Pancreas (tissue), 10 donors: ENCODE measurements around the gene JCHAIN. TPM values are rescaled to one million over a fixed set of nuclear protein-coding genes. Genes with fewer than 3 reads are reported as not detected.
"Not testable (repeated sequence)": the region's sequence is repeated elsewhere in the genome, so short reads cannot be mapped to it uniquely, and the experiment has no call there.

Source experiments
- ATAC-seq, 4 donors: fragments of 200-7000 bp; cut with Tn5 transposase; one replicate each; pipeline versions ENCODE4 v1.8.0 to v1.9.1; 2020; ENCODE audit warnings: mild to moderate bottlenecking in 4 of 4, moderate library complexity in 4 of 4
- DNase-seq, 6 donors: peaks; one replicate each; pipeline ENCODE4 v3.0.0-alpha.2; 2020
- FAIRE-seq: peaks from 2 replicates; lab custom pipeline; 2012; peaks lifted over from hg19 to GRCh38; lab: Jason Lieb, UNC
- H3K27ac ChIP-seq, 4 donors: fragments of 200-600 bp; sonication (generic); 1 replicate in 3 of 4; 2 replicates in 1 of 4; pipeline versions ENCODE4 v1.5.0 to v1.8.0; 2020
- H3K27me3 ChIP-seq, 4 donors: fragments of 200-600 bp; one replicate each; pipeline ENCODE4 v1.8.0; 2021
- H3K36me3 ChIP-seq, 3 donors: fragments of 200-600 bp; sonication (generic) in 1 of 3; one replicate each; pipeline versions ENCODE4 v1.5.0 to v1.8.0; 2020 to 2021
- H3K4me1 ChIP-seq, 3 donors: fragments of 200-600 bp; one replicate each; pipeline ENCODE4 v1.8.0; 2021
- H3K4me3 ChIP-seq, 4 donors: fragments of 200-600 bp; sonication (generic) in 2 of 4; one replicate each; pipeline versions ENCODE4 v1.5.0 to v1.8.0; 2020 to 2021
- H3K9me3 ChIP-seq, 4 donors: fragments of 200-600 bp; one replicate each; pipeline ENCODE4 v1.8.0; 2021
- WGBS, 2 donors: extraction: QIAGEN DNeasy Blood & Tissue Kit; methylation state at CpG; one replicate each; pipeline ENCODE4 v1.1.7; 2013; 5-methylcytosine and 5-hydroxymethylcytosine counted together
- intact Hi-C, 3 donors: fragments of 100-400 bp; cut with DNase I; formaldehyde crosslinking; loops; one replicate each; pipeline versions ENCODE4 v1.11.1 to v1.14.2; 2022
- polyA plus RNA-seq, 2 donors: library from polyadenylated mRNA; stranded (reverse); fragments of 200-250 nt; gene quantifications; one replicate each; pipeline ENCODE4 v1.2.3, GENCODE V29; 2013
- total RNA-seq, 6 donors: library from RNA; stranded (reverse); fragmentation: NEBNext Ultra II Directional in 4 of 6; extraction: Animal tissue kit (Norgen Biotek cat#: 25700) in 4 of 6; gene quantifications; one replicate each; pipeline versions ENCODE4 v1.2.1 to v1.2.4, GENCODE V29; 2021 to 2023
- TF ChIP-seq, protein P1 (sequence below), 4 donors: fragments of 200-600 bp; sonication (generic) in 3 of 4; IDR thresholded peaks; one replicate each; pipeline versions ENCODE4 v1.5.0 to v1.8.0; 2021; ENCODE audit warnings: antibody characterized with exemption in 4 of 4
- donor health status: healthy with polysubstance abuse.
- donor health status: DM: no; HTN: no; CAD: no; lungs with moderate emphysema.
- donor health status: DM: no; HTN: no; CAD: no.
- donor health status: control.
- donor health status: control.
- donor health status: Bipolar disorder and iron deficiency.
- donor health status: DM: yes; HTN: yes; CAD: no.
- donor health status: DM: no; HTN: no; CAD: no.
- donor health status: DM: no; HTN: no; CAD: no.
- donor health status: DM: yes; HTN: yes; CAD: no.

JCHAIN gene
- total and polyA plus RNA-seq, 8 donors, result 0.38 to 122 (median 2.2) TPM

DNA sequence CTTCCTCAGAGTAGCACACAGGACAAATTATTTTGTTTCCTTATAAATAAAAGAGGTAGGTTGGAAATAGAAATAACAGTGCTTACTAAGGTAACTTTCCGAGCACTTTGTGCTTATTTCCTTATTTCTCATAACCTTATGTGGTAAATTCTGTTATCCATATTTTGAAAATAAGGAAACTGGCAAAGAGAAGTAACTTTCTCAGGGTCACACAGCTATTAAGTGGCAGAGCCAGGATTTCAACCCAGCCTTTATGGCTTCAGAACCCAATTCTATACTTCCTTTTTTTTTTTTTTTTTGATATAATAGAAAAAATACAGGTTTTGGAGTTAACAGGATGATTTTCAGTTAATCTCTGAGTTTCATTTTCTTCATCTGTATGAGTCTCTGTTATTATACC, 25.4 kb upstream of the JCHAIN start:
- no peak for FAIRE-seq
- peak overlapping the region in 1 of 4 donors; percentile 2 for H3K4me3 ChIP-seq
- no peak for ATAC-seq

DNA sequence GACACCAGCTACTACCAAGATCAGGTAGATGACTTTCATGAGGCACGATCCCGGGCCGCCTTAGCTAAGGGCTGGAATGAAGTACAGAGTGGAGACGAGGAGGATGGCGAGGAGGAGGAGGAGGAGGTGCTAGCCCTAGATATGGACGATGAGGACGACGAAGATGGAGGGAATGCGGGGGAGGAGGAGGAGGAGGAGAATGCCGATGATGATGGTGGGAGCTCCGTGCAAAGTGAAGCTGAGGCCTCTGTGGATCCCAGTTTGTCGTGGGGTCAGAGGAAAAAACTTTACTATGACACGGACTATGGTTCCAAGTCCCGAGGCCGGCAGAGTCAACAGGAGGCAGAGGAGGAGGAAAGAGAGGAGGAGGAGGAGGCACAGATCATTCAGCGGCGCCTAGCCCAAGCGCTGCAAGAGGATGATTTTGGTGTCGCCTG, 22.5 kb upstream of the JCHAIN start:
- H3K36me3 ChIP-seq, result no peaks in the 10 kb centered on the region
- no peak for DNase-seq
- intact Hi-C loops, result no loop called here
- no peaks in the 10 kb centered on the region for H3K27me3 ChIP-seq
- 0% methylated on average over 19 of the region's 19 CpGs for WGBS, 2 donors
- H3K4me1 ChIP-seq, result peaks cover 17 to 29% (median 22%) of the 10 kb centered on the region in 3 donors
- H3K27ac ChIP-seq, result peak overlapping the region; percentile 59 to 93 (median 88)
- ATAC-seq, result peak; percentile 1 to 8 (median 4)
- H3K4me3 ChIP-seq, result peak overlapping the region; percentile 55 to 73 (median 68)
- no peaks in the 10 kb centered on the region for H3K9me3 ChIP-seq
- FAIRE-seq, result no peak
- TF ChIP-seq, protein P1, sequence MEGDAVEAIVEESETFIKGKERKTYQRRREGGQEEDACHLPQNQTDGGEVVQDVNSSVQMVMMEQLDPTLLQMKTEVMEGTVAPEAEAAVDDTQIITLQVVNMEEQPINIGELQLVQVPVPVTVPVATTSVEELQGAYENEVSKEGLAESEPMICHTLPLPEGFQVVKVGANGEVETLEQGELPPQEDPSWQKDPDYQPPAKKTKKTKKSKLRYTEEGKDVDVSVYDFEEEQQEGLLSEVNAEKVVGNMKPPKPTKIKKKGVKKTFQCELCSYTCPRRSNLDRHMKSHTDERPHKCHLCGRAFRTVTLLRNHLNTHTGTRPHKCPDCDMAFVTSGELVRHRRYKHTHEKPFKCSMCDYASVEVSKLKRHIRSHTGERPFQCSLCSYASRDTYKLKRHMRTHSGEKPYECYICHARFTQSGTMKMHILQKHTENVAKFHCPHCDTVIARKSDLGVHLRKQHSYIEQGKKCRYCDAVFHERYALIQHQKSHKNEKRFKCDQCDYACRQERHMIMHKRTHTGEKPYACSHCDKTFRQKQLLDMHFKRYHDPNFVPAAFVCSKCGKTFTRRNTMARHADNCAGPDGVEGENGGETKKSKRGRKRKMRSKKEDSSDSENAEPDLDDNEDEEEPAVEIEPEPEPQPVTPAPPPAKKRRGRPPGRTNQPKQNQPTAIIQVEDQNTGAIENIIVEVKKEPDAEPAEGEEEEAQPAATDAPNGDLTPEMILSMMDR (IDR thresholded peaks at IDR 0.05), result no peak

More for the DNA sequence above, 25.4 kb upstream of the JCHAIN start:
- DNase-seq, result no peak
- 77 to 83% methylated on average over 1 of the region's 1 CpG for WGBS, 2 donors
- Histone ChIP-seq H3K9me3 (no peaks in the 10 kb centered on the region), H3K36me3 (no peaks in the 10 kb centered on the region), H3K27me3 (no peaks in the 10 kb centered on the region), H3K27ac (no peak overlapping the region), H3K4me1 (peaks cover 17 to 29% (median 22%) of the 10 kb centered on the region in 3 donors)
- intact Hi-C loops, result no loop called here
- TF ChIP-seq, protein P1 (IDR thresholded peaks at IDR 0.05), result no peak

- TF ChIP-seq, protein P1 (IDR thresholded peaks at IDR 0.05), result peak; percentile 87 to 97 (median 90)
- 0 to 1% methylated on average over 70 of the region's 70 CpGs for WGBS, 2 donors
- no peaks in the 10 kb centered on the region for H3K9me3 ChIP-seq
- H3K27me3 ChIP-seq, result no peaks in the 10 kb centered on the region
- peaks cover 17 to 29% (median 22%) of the 10 kb centered on the region in 3 donors for H3K4me1 ChIP-seq
- FAIRE-seq, result peak; percentile 93
- intact Hi-C loops, result no loop called here
- H3K36me3 ChIP-seq, result no peaks in the 10 kb centered on the region
- peak within 1 kb of the TSS; percentile 55 to 73 (median 68) for H3K4me3 ChIP-seq
- H3K27ac ChIP-seq, result peak within 1 kb of the TSS; percentile 82 to 93 (median 90)
- ATAC-seq, result peak; percentile 95 to 99 (median 96)
- peak; percentile 94 to 97 (median 95) for DNase-seq
Measured at GRCh38 chr4:70687821-70688794, 21.8 kb upstream of the JCHAIN start, which contains the start of gene UTP3. Gene UTP3 (plus strand): TSS chr4:70688532. CDS start chr4:70688678, 146 bp downstream.

DNA sequence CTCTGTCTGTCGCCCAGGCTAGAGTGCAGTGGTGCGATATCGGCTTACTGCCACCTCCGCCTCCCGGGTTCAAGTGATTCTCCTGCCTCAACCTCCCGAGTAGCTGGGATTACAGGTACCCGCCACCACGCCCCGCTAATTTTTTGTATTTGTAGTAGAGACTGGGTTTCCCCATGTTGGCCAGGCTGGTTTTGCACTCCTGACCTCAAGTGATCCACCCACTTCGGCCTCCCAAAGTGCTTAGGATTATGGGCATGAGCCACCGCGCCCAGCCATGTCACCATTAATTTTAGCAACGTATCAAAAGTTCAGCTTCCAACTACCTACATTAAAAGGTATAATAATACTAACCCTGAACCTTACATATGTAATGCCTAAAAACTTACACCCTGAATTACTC, 21.1 kb upstream of the JCHAIN start:
- peaks cover 17 to 29% (median 22%) of the 10 kb centered on the region in 3 donors for H3K4me1 ChIP-seq
- WGBS, 2 donors, result 57 to 62% methylated on average over 13 of the region's 13 CpGs
- intact Hi-C loops, result no loop called here
- H3K27ac ChIP-seq, result peak overlapping the region; percentile 82 to 93 (median 90)
- DNase-seq (peak in 1 of 6 donors; percentile 22), FAIRE-seq (no peak), ATAC-seq (peak in 1 of 4 donors; percentile 1)
- H3K4me3 ChIP-seq, result peak overlapping the region; percentile 44 to 73 (median 68)
- no peaks in the 10 kb centered on the region for H3K36me3 ChIP-seq
- H3K9me3 ChIP-seq, result no peaks in the 10 kb centered on the region
- no peaks in the 10 kb centered on the region for H3K27me3 ChIP-seq
- TF ChIP-seq, protein P1 (IDR thresholded peaks at IDR 0.05), result no peak

DNA sequence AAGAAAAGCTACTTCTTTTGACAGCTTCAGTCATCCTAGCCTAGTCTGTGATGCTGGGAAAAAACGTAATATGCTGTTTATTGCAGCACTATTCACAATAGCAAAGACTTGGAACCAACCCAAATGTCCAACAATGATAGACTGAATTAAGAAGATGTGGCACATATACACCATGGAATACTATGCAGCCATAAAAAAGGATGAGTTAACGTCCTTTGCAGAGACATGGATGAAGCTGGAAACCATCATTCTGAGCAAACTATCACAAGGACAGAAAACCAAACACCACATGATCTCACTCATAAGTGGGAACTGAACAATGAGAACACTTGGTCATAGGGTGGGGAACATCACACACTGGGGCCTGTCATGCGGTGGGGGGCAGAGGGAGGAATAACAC, 15.8 kb upstream of the JCHAIN start:
- FAIRE-seq, H3K4me3 ChIP-seq, H3K27ac ChIP-seq, H3K4me1 ChIP-seq, H3K27me3 ChIP-seq, H3K9me3 ChIP-seq, H3K36me3 ChIP-seq, intact Hi-C loops, ATAC-seq, DNase-seq: not testable (repeated sequence)
- 77 to 82% methylated on average over 3 of the region's 3 CpGs for WGBS, 2 donors
